ENCODE data around the gene NOTCH2NLA.
"Not testable (repeated sequence)": the region's sequence is repeated elsewhere in the genome, so short reads cannot be mapped to it uniquely, and the experiment has no call there.

NOTCH2NLA gene

GRCh38 chr1:146144465-146144864 is 84.4 kb downstream of the NOTCH2NLA start, which contains the start of gene NBPF10:
Gene NBPF10 (minus strand): TSS chr1:146144804. CDS start chr1:146144769, 35 bp downstream.
- not testable (repeated sequence) for DNase-seq
